Measurements from ENCODE around the gene LHX6.

LHX6 gene

DNA sequence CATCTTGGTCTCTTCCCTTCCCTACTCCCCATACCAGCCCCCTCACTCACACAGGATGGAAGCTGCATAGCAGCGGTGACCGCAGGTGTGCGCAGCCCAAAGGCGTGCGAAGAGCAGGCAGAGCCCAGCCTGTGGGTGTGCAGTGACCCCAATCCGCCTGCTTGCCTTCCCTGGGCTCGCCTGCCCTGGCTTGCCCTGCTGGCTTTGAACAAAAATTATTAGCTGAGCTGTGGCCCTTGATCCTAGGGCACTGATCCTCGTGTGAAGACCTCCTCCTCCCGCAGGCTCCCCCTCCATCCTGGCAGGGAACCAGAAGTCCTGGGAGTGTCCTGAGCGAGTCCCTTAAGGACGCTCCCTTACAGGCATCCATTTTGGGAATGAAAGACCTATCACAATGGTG is 37.2 kb downstream of the LHX6 start:
- DNase-seq: peak; percentile 21
- TF ChIP-seq, protein P1, sequence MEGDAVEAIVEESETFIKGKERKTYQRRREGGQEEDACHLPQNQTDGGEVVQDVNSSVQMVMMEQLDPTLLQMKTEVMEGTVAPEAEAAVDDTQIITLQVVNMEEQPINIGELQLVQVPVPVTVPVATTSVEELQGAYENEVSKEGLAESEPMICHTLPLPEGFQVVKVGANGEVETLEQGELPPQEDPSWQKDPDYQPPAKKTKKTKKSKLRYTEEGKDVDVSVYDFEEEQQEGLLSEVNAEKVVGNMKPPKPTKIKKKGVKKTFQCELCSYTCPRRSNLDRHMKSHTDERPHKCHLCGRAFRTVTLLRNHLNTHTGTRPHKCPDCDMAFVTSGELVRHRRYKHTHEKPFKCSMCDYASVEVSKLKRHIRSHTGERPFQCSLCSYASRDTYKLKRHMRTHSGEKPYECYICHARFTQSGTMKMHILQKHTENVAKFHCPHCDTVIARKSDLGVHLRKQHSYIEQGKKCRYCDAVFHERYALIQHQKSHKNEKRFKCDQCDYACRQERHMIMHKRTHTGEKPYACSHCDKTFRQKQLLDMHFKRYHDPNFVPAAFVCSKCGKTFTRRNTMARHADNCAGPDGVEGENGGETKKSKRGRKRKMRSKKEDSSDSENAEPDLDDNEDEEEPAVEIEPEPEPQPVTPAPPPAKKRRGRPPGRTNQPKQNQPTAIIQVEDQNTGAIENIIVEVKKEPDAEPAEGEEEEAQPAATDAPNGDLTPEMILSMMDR (IDR thresholded peaks at IDR 0.05; ENCODE audit: low read depth, low read length): no peak
- H3K9me3 ChIP-seq (ENCODE audit: severe bottlenecking): no peaks in the 10 kb centered on the region
- no peaks in the 10 kb centered on the region for H3K27me3 ChIP-seq (ENCODE audit: insufficient read depth, low read depth, severe bottlenecking)
- H3K36me3 ChIP-seq: no peaks in the 10 kb centered on the region
- H3K27ac ChIP-seq: no peak overlapping the region
- H3K4me3 ChIP-seq (ENCODE audit: low read depth, low read length): no peak overlapping the region

DNA sequence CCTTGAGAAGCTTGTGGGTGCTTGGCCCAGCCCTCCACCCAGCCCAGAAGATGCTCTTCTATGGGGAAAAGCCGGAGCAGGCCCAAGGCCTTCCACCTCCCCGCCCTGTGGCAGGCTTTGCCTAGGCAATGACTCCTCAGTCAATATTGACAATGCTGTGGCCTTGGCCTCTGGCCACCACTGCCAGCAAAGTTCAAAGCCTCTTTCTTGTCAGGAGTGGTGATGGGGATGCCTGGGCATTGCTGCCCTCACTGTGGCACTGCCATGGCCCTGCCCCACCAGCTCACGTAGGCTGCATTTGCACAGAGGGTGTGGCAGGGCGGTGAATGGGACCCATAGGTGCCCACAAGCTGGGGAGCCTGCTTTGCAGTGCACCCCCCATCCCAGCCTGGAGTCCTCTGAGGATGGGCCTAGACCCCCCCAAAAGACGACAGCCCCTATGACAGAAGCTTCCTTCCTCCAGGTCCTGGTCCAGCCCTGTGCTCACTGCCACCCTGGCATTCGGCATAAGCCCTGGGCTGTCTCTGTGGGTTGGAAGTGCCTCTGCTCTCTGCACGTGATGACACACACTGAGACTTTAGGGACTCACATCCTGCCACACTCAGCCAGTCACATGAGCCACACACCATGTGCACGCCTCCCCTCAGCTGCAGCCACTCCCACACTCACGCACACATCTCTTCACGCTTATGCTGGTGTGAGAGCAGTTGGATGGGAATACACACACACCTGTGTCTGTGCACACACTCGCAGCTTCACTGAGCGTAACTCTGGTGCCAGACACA is 38.0 kb downstream of the LHX6 start:
- Histone ChIP-seq H3K4me3 (ENCODE audit: low read depth, low read length) (no peak overlapping the region), H3K27ac (no peak overlapping the region), H3K9me3 (ENCODE audit: severe bottlenecking) (no peaks in the 10 kb centered on the region), H3K36me3 (no peaks in the 10 kb centered on the region), H3K27me3 (ENCODE audit: insufficient read depth, low read depth, severe bottlenecking) (no peaks in the 10 kb centered on the region)
- TF ChIP-seq, protein P1 (IDR thresholded peaks at IDR 0.05; ENCODE audit: low read depth, low read length): no peak
- DNase-seq: no peak

DNA sequence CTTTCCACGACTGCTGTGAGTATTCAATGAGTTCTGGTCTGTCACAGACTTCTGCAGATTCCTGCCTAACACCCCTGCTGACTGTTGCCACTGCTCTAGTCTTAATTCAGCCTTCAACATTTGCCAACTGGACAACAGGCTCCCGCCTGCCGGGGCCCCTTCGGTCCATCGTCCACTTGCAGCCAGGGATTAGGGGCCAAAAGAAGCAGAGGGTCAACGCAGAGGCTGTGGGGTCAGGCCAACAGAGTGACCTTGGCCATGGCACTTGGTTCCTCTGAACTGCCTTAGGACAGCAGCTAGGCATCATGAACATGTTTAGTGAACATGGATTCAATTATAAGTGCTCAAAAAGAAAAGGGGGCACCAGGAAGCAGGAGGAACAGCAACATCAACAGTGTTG is 40.4 kb downstream of the LHX6 start:
- Histone ChIP-seq H3K36me3 (no peaks in the 10 kb centered on the region), H3K27ac (no peak overlapping the region), H3K9me3 (ENCODE audit: severe bottlenecking) (no peaks in the 10 kb centered on the region), H3K4me3 (ENCODE audit: low read depth, low read length) (no peak overlapping the region), H3K27me3 (ENCODE audit: insufficient read depth, low read depth, severe bottlenecking) (no peaks in the 10 kb centered on the region)
- TF ChIP-seq, protein P1 (IDR thresholded peaks at IDR 0.05; ENCODE audit: low read depth, low read length): no peak
- DNase-seq: no peak

DNA sequence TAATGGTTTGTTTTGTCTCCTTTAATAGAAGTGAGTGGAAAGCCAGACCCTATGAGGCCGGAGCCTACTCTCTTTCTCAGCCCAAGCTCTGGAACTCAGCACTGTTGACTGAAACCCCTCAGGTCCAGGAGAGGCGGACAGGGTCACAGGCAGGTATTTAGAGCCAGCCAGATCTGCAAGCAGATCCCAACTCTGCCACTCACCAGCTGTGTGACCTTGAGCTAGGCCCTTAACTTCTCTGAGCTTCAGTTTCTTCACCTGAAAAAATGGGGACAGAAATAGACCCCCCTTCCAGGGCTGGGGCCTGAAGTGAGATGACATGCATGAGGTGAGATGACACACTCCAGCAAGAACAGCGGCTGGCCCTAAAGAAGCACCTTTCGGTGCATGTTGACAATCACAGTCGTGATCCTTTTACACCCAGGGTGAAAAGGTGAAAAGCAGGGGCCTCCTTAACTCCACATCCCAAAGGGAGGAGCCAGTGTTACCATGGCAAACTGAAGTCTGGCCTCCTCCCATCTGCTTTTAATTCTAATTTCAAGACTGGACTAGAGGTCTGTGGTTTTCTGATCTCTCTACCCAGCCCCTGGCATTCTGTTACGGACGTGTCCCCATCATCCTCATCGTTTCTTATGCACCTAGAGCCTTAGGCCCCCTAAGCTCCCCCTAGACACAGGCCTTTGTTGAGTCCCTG is 41.8 kb downstream of the LHX6 start:
- Histone ChIP-seq H3K27ac (no peak overlapping the region), H3K36me3 (no peaks in the 10 kb centered on the region), H3K27me3 (ENCODE audit: insufficient read depth, low read depth, severe bottlenecking) (no peaks in the 10 kb centered on the region), H3K4me3 (ENCODE audit: low read depth, low read length) (no peak overlapping the region), H3K9me3 (ENCODE audit: severe bottlenecking) (no peaks in the 10 kb centered on the region)
- DNase-seq: no peak
- TF ChIP-seq, protein P1 (IDR thresholded peaks at IDR 0.05; ENCODE audit: low read depth, low read length): no peak

DNA sequence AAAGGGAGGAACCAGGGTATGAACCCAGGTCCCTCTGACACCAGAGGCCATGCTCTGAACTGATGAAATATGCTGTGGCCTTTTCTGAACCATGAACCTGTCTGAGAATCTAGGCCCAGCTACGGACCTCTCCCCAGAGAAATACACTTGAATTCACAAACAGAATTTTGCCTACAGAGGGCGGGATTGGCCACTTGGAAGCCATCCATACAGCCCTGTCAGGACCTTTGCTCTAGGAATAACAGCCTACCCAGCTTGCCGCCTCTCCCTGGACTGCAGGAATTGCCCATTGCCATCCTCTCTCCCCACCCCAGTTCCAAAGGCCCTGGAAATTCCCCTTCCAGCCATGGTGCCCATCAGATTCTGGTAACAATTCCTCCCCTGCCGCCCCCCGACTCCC is 42.5 kb downstream of the LHX6 start:
- no peak overlapping the region for H3K27ac ChIP-seq
- H3K27me3 ChIP-seq (ENCODE audit: insufficient read depth, low read depth, severe bottlenecking): no peaks in the 10 kb centered on the region
- H3K9me3 ChIP-seq (ENCODE audit: severe bottlenecking): no peaks in the 10 kb centered on the region
- DNase-seq: no peak
- no peak overlapping the region for H3K4me3 ChIP-seq (ENCODE audit: low read depth, low read length)
- no peaks in the 10 kb centered on the region for H3K36me3 ChIP-seq
- TF ChIP-seq, protein P1 (IDR thresholded peaks at IDR 0.05; ENCODE audit: low read depth, low read length): no peak
